Measurements from ENCODE around the gene BICD1.

The BICD1 gene

GRCh38 chr12:32151086-32151485, 44.4 kb downstream of the BICD1 start:
- DNase-seq (ENCODE audit: low read depth), result no peak
- no peak overlapping the region for H3K4me3 ChIP-seq (replicated peaks; ENCODE audit: low read depth, low read length)
- TF ChIP-seq, protein P1, sequence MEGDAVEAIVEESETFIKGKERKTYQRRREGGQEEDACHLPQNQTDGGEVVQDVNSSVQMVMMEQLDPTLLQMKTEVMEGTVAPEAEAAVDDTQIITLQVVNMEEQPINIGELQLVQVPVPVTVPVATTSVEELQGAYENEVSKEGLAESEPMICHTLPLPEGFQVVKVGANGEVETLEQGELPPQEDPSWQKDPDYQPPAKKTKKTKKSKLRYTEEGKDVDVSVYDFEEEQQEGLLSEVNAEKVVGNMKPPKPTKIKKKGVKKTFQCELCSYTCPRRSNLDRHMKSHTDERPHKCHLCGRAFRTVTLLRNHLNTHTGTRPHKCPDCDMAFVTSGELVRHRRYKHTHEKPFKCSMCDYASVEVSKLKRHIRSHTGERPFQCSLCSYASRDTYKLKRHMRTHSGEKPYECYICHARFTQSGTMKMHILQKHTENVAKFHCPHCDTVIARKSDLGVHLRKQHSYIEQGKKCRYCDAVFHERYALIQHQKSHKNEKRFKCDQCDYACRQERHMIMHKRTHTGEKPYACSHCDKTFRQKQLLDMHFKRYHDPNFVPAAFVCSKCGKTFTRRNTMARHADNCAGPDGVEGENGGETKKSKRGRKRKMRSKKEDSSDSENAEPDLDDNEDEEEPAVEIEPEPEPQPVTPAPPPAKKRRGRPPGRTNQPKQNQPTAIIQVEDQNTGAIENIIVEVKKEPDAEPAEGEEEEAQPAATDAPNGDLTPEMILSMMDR (IDR thresholded peaks at IDR 0.05; ENCODE audit: low read length, missing control alignments), result no peak

GRCh38 chr12:32151552-32151951, 44.9 kb downstream of the BICD1 start:
- no peak for DNase-seq (ENCODE audit: low read depth)
- TF ChIP-seq, protein P1 (IDR thresholded peaks at IDR 0.05; ENCODE audit: low read length, missing control alignments), result no peak
- H3K4me3 ChIP-seq (replicated peaks; ENCODE audit: low read depth, low read length), result no peak overlapping the region

GRCh38 chr12:32155041-32155440, 48.4 kb downstream of the BICD1 start:
- TF ChIP-seq, protein P1 (IDR thresholded peaks at IDR 0.05; ENCODE audit: low read length, missing control alignments), result no peak
- H3K4me3 ChIP-seq (replicated peaks; ENCODE audit: low read depth, low read length), result no peak overlapping the region
- no peak for DNase-seq (ENCODE audit: low read depth)

- TF ChIP-seq, protein P1 (IDR thresholded peaks at IDR 0.05; ENCODE audit: low read length, missing control alignments), result no peak
- no peak for DNase-seq (ENCODE audit: low read depth)
- no peak overlapping the region for H3K4me3 ChIP-seq (replicated peaks; ENCODE audit: low read depth, low read length)
Observed at GRCh38 chr12:32155961-32156529, 49.4 kb downstream of the BICD1 start.

DNA sequence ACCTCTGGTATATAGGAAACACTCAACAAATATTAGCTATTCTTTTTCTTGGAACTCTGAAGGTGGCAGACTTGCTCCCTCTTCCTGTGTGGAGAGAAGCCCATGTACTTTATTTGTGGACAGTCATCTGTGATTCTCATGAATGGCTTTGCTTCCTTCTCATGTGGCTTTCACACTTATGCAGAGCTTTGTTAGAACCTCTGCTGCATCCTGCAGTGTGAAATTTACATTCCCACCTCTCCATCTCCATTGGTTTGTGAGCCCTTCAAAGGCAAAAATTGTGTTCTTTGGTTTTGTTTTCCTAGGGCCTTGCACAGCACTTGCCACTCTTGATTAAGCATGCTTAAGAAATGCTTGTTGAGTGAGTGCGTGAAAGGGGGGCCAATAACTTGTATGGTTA, 51.9 kb downstream of the BICD1 start:
- H3K4me3 ChIP-seq (replicated peaks; ENCODE audit: low read depth, low read length), result no peak overlapping the region
- no peak for DNase-seq (ENCODE audit: low read depth)
- TF ChIP-seq, protein P1 (IDR thresholded peaks at IDR 0.05; ENCODE audit: low read length, missing control alignments), result no peak

DNA sequence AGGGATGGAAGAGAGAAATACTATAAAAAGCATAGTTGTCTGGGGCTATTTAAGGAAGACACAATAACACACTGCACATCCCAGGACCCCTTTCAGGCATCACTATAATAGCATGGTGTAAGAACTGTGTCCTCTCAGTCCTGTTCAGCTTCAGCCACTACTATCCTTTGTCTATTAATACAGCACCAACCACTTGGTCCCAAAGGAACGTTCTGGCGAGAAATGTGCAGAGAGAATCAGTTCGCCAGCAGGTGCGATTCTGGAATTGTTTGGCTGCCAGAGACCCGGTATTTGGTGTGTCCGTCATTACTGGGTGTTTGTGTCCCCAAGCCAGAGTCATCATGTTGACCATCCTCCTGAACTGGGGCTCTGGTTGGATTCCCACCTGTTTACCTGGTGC, 52.7 kb downstream of the BICD1 start:
- TF ChIP-seq, protein P1 (IDR thresholded peaks at IDR 0.05; ENCODE audit: low read length, missing control alignments), result no peak
- no peak for DNase-seq (ENCODE audit: low read depth)
- no peak overlapping the region for H3K4me3 ChIP-seq (replicated peaks; ENCODE audit: low read depth, low read length)

- no peak overlapping the region for H3K4me3 ChIP-seq (replicated peaks; ENCODE audit: low read depth, low read length)
- peak; percentile 11 for DNase-seq (ENCODE audit: low read depth)
- TF ChIP-seq, protein P1 (IDR thresholded peaks at IDR 0.05; ENCODE audit: low read length, missing control alignments), result no peak
Observed at GRCh38 chr12:32159925-32160324, 53.3 kb downstream of the BICD1 start.

All from fibroblast of pulmonary artery (primary cell).